T-cell (primary cell): ENCODE measurements around the gene C10orf53. TPM values are rescaled to one million over a fixed set of nuclear protein-coding genes. Genes with fewer than 3 reads are reported as not detected.

ENCODE experiments used
- ATAC-seq, 4 experiments: fragments of 200-7000 bp in 3 of 4; fragments of 150-1000 bp in 1 of 4; cut with Tn5 transposase; replicated peaks in 1 of 4; 1 replicate in 3 of 4; 2 replicates in 1 of 4; pipeline ENCODE4 v1.10.0; 2021; ENCODE audit warnings: moderate library complexity in 3 of 4, mild to moderate bottlenecking in 2 of 4, moderate number of reproducible peaks in 1 of 4
- CTCF ChIA-PET, 2 donors: fragments of 300-600 bp; sonication (Branson Sonifier 250); formaldehyde crosslinking; loops; one replicate each; lab custom pipeline; 2022; ENCODE audit warnings: antibody characterized with exemption in 2 of 2; lab: Charles Lee
- POLR2A ChIA-PET, 2 donors: fragments of 300-600 bp; sonication (Branson Sonifier 250); formaldehyde crosslinking; loops; one replicate each; lab custom pipeline; 2022; ENCODE audit warnings: antibody characterized with exemption in 2 of 2; lab: Charles Lee
- DNase-seq, 35 experiments: peaks; one replicate each; pipeline versions ENCODE4 v3.0.0 to v3.0.0-alpha.2; 2013 to 2023
- H3K27ac ChIP-seq: one replicate; pipeline ENCODE4 v1.5.1; 2013; ENCODE audit warnings: low read length
- H3K27me3 ChIP-seq, 2 experiments: replicated peaks in 1 of 2; 1 replicate in 1 of 2; 2 replicates in 1 of 2; pipeline versions ENCODE4 v1.6.1 to v1.7.0; 2013; ENCODE audit warnings: low read length in 1 of 2, mixed read lengths in 1 of 2; ENCODE audit not compliant: control insufficient read depth in 2 of 2, insufficient read depth in 2 of 2; ENCODE audit errors: extremely low read depth in 1 of 2
- H3K36me3 ChIP-seq, 2 donors: 1 replicate in 1 of 2; 2 replicates in 1 of 2; pipeline versions ENCODE4 v1.6.1 to v1.7.0; 2013; ENCODE audit warnings: low read length in 1 of 2; ENCODE audit not compliant: control insufficient read depth in 2 of 2, insufficient read depth in 1 of 2; ENCODE audit errors: extremely low read depth in 1 of 2
- H3K4me1 ChIP-seq, 2 experiments: 1 replicate in 1 of 2; 2 replicates in 1 of 2; pipeline versions ENCODE4 v1.6.1 to v1.7.0; 2013; ENCODE audit warnings: low read length in 2 of 2, mixed read lengths in 1 of 2; ENCODE audit not compliant: insufficient read depth in 2 of 2, control insufficient read depth in 1 of 2; ENCODE audit errors: extremely low read depth in 1 of 2
- H3K4me3 ChIP-seq, 2 donors: 1 replicate in 1 of 2; 2 replicates in 1 of 2; pipeline versions ENCODE4 v1.5.1 to v1.7.0; 2013; ENCODE audit warnings: mild to moderate bottlenecking in 2 of 2, low read length in 1 of 2, moderate library complexity in 1 of 2; ENCODE audit not compliant: control insufficient read depth in 1 of 2; ENCODE audit errors: extremely low read depth in 1 of 2
- H3K9me3 ChIP-seq: 2 replicates; pipeline ENCODE4 v1.7.0; 2013
- H3K27ac Mint-ChIP-seq, 2 donors: one replicate each; pipeline ENCODE4 v1.8.0; 2020 to 2021; ENCODE audit warnings: mild to moderate bottlenecking in 2 of 2, mixed read lengths in 2 of 2
- H3K27me3 Mint-ChIP-seq, 2 donors: one replicate each; pipeline ENCODE4 v1.8.0; 2021 to 2022; ENCODE audit warnings: mixed read lengths in 2 of 2
- H3K36me3 Mint-ChIP-seq: one replicate; pipeline ENCODE4 v1.8.0; 2021; ENCODE audit warnings: mixed read lengths
- H3K4me1 Mint-ChIP-seq, 3 donors: one replicate each; pipeline ENCODE4 v1.8.0; 2020 to 2022; ENCODE audit warnings: mixed read lengths in 3 of 3, mild to moderate bottlenecking in 1 of 3
- H3K4me3 Mint-ChIP-seq, 3 donors: one replicate each; pipeline ENCODE4 v1.8.0; 2020 to 2022; ENCODE audit warnings: mild to moderate bottlenecking in 3 of 3, mixed read lengths in 3 of 3, moderate library complexity in 3 of 3
- H3K9me3 Mint-ChIP-seq, 3 donors: one replicate each; pipeline ENCODE4 v1.8.0; 2020 to 2022; ENCODE audit warnings: mixed read lengths in 3 of 3
- WGBS: methylation state at CpG from one replicate; pipeline ENCODE4 v1.1.5; 2013; ENCODE audit warnings: missing lambda C conversion rate; ENCODE audit not compliant: insufficient coverage; 5-methylcytosine and 5-hydroxymethylcytosine counted together
- total RNA-seq, 35 experiments: library from RNA in 6 of 35; stranded (reverse) in 6 of 35; fragments of 120-200 nt in 1 of 35; gene quantifications; one replicate each; pipeline versions ENCODE4 v1.2.1 to v1.2.4 and lab custom pipeline; 2013 to 2026

C10orf53 gene
- total RNA-seq, 5 donors from 2014 or later (not counting 1 experiment from before 2014, with no cell fraction given) = not detected

DNA sequence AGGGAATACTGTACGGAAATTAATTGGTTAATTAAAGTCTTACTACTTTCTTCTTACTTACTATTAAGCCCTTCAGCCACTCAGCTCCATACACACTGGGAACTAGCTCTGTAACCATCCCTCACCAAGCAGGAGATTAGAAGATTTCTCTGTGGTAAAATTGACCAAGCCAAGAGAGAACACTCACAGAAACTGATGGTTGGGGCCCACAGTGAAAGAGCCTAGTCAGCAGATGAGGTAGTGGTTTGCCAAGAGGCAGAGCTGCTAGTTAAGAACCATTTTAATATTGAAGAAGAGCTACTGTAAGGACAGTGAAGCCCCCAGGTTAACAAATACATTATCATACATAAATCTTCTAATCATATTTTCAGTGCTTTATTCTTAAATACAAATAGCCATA is 21.8 kb upstream of the C10orf53 start:
- Mint-ChIP-seq H3K4me1 (no peaks in the 10 kb centered on the region), H3K27ac (no peak overlapping the region), H3K36me3 (no peaks in the 10 kb centered on the region), H3K27me3 (peaks cover 8 to 10% of the 10 kb centered on the region in 2 donors), H3K4me3 (no peak overlapping the region), H3K9me3 (peaks cover 13 to 17% (median 16%) of the 10 kb centered on the region in 3 donors)
- no peak for DNase-seq
- no CpG with 5 or more reads among the region's 1 CpG for WGBS
- ChIA-PET CTCF (no interaction called here), POLR2A (no interaction called here)
- H3K36me3 ChIP-seq = no peaks in the 10 kb centered on the region
- H3K9me3 ChIP-seq = no peaks in the 10 kb centered on the region
- no peak overlapping the region for H3K27ac ChIP-seq
- ATAC-seq = no peak
- no peak overlapping the region for H3K4me3 ChIP-seq
- peaks cover 0 to 26% of the 10 kb centered on the region in 2 experiments for H3K27me3 ChIP-seq
- H3K4me1 ChIP-seq = no peaks in the 10 kb centered on the region

DNA sequence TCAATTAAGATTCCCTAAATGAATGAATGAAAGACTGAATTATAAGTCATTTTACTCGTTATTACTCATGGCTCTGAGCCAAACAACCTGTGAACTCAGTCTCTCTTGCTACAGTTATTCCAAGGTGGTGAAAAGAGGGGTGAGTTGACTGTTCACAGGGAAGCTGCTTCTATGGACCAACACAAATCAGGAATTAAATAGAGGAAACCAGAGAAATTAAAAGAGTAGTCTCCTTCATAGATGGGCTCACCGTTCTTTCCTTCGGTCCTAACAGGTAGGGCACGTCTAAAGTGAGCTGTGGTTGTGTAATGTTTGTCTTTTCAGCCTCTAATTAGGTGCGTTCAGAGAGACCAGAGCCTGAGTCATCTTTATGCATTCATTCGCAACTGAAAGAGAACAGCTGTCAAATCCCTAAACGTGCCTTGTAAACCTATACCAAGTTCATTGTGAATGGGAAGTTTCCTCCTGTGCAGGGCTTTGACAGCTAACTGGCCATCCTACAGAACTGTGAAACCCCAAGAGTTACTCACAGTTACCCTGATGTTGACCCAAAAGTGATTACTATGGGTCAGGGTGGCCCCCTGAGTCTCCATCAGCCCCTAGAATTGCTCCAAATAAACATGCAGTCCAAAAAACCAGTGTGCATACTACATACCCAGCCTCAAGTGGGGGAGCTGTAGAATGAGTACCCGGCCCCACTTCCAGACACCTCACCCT is 18.2 kb upstream of the C10orf53 start:
- Histone ChIP-seq H3K4me3 (no peak overlapping the region), H3K4me1 (no peaks in the 10 kb centered on the region), H3K36me3 (no peaks in the 10 kb centered on the region), H3K9me3 (no peaks in the 10 kb centered on the region), H3K27ac (no peak overlapping the region), H3K27me3 (peaks cover 0 to 12% of the 10 kb centered on the region in 2 experiments)
- DNase-seq = no peak
- no peak overlapping the region for H3K4me3 Mint-ChIP-seq
- H3K36me3 Mint-ChIP-seq = no peaks in the 10 kb centered on the region
- peaks cover 4 to 11% of the 10 kb centered on the region in 2 donors for H3K27me3 Mint-ChIP-seq
- ChIA-PET CTCF (no interaction called here), POLR2A (no interaction called here)
- H3K27ac Mint-ChIP-seq = no peak overlapping the region
- ATAC-seq = no peak
- WGBS = 70% methylated on average over 5 of the region's 8 CpGs
- no peaks in the 10 kb centered on the region for H3K4me1 Mint-ChIP-seq
- peaks cover 13 to 17% (median 16%) of the 10 kb centered on the region in 3 donors for H3K9me3 Mint-ChIP-seq

DNA sequence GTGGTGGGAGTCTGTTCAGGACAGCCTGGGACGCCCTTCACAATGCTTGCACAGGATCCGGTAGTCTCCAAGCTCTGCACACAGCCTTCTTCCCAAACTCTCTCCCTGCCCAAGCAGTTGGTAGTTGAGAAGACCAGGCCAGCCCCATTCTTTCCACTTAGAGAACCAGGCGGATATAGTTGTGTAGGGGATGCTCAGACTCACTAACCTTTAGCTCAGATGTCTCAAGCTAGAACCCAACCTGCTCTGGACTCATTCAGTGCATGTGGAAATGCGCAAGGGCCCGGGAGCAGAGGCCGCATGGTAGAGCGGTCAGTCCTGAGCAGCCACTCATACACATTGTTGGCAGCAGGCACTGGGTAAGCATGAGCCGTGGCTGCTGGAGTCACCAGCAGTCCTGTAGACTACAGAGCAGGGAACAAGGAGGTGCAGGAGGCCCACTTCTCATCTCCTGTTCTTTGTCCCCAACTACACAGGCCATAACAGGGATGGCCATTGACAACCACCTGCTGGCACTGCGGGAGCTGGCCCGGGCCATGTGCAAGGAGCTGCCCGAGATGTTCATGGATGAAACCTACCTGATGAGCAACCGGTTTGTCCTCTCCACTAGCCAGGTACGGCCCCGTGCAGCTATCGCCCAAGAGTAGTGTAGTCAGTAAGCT is 17.2 kb upstream of the C10orf53 start:
- H3K27me3 Mint-ChIP-seq = peaks cover 7 to 13% of the 10 kb centered on the region in 2 donors
- POLR2A ChIA-PET = no interaction called here

DNA sequence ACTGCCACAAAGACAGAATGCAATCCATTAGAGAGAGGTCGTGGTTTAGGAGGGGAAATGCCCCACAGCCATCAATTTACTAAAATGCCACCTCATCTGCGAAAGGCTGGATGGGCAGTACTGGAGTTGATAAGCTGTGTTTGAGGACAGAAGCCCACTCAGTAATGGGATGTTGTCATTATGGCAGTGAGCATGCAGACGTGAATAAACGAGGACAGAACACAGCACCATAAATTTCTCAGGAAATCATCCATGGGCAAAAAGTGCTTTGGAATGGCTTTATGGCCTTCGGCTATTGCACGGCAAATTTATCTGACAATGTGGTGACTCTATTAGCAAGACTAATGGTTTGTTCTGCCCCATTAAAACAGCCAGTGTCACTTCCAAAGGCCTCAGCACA is 15.9 kb upstream of the C10orf53 start:
- Histone ChIP-seq H3K9me3 (no peaks in the 10 kb centered on the region), H3K4me3 (no peak overlapping the region), H3K36me3 (no peaks in the 10 kb centered on the region), H3K4me1 (no peaks in the 10 kb centered on the region), H3K27me3 (peaks cover 0 to 15% of the 10 kb centered on the region in 2 experiments), H3K27ac (no peak overlapping the region)
- POLR2A ChIA-PET = no interaction called here
- Mint-ChIP-seq H3K27ac (no peak overlapping the region), H3K36me3 (no peaks in the 10 kb centered on the region), H3K4me3 (no peak overlapping the region), H3K4me1 (no peaks in the 10 kb centered on the region), H3K9me3 (peaks cover 11 to 12% (median 11%) of the 10 kb centered on the region in 3 donors), H3K27me3 (peaks cover 11 to 13% of the 10 kb centered on the region in 2 donors)
- no peak for ATAC-seq
- CTCF ChIA-PET = no interaction called here
- WGBS = 84% methylated on average over 2 of the region's 6 CpGs
- DNase-seq = no peak

More for the DNA sequence above, 17.2 kb upstream of the C10orf53 start:
- 89% methylated on average over 10 of the region's 15 CpGs for WGBS
- Histone ChIP-seq H3K27ac (no peak overlapping the region), H3K27me3 (peaks cover 0 to 15% of the 10 kb centered on the region in 2 experiments), H3K4me3 (no peak overlapping the region), H3K36me3 (no peaks in the 10 kb centered on the region), H3K4me1 (no peaks in the 10 kb centered on the region), H3K9me3 (no peaks in the 10 kb centered on the region)
- CTCF ChIA-PET = no interaction called here
- ATAC-seq (no peak), DNase-seq (no peak)
- Mint-ChIP-seq H3K4me3 (no peak overlapping the region), H3K36me3 (no peaks in the 10 kb centered on the region), H3K9me3 (peaks cover 11 to 13% (median 11%) of the 10 kb centered on the region in 3 donors), H3K27ac (no peak overlapping the region), H3K4me1 (no peaks in the 10 kb centered on the region)

DNA sequence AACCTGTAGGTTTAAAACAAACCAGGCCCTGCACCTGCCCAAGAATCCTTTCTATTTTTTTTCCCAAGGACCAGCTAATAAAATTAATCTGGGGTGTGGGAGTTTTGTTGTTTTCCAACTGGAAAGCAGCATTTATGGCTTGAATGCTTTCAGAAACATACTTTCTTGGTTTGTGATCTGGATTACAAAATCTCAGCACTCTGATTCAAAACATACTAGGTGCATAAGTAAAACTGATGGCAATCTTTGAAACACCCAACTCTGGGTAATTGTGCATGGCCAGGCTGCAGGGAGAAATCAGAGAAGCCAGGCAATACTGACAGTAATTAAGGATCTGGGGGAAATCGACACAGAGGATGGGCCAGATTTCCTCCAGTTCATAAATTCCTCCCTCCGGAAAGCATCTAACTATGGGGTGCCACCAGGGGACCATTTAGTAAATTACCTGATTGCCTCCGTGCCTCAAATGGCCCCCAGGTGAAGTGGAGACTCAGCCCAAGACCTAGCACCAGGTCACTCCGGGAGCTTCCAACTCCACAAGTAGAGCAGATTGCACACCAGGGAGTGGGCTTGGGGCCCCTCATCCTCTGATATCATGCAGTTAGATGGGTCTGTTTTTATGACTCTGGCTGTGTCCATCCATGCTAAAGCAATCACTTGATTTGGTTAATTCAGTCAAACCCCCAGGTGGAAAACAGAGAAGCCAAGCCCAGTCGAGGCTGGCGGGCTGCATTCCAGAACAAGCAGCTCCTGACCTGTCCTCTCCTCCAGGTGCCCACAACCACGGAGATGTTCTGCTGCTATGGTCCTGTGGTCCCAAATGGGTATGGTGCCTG is 15.2 kb upstream of the C10orf53 start:
- peaks cover 5 to 6% (median 6%) of the 10 kb centered on the region in 3 donors for H3K9me3 Mint-ChIP-seq
- H3K4me3 ChIP-seq = no peak overlapping the region
- WGBS = 67% methylated on average over 5 of the region's 7 CpGs
- no peaks in the 10 kb centered on the region for H3K4me1 Mint-ChIP-seq
- H3K27me3 Mint-ChIP-seq = peaks cover 13% of the 10 kb centered on the region in 2 donors
- ATAC-seq (no peak), DNase-seq (no peak)
- no peaks in the 10 kb centered on the region for H3K4me1 ChIP-seq
- H3K36me3 ChIP-seq = no peaks in the 10 kb centered on the region
- no peak overlapping the region for H3K27ac Mint-ChIP-seq
- no peak overlapping the region for H3K27ac ChIP-seq
- no peaks in the 10 kb centered on the region for H3K36me3 Mint-ChIP-seq
- H3K9me3 ChIP-seq = no peaks in the 10 kb centered on the region
- H3K4me3 Mint-ChIP-seq = no peak overlapping the region
- CTCF ChIA-PET = no interaction called here
- POLR2A ChIA-PET = no interaction called here
- H3K27me3 ChIP-seq = peaks cover 0 to 17% of the 10 kb centered on the region in 2 experiments

DNA sequence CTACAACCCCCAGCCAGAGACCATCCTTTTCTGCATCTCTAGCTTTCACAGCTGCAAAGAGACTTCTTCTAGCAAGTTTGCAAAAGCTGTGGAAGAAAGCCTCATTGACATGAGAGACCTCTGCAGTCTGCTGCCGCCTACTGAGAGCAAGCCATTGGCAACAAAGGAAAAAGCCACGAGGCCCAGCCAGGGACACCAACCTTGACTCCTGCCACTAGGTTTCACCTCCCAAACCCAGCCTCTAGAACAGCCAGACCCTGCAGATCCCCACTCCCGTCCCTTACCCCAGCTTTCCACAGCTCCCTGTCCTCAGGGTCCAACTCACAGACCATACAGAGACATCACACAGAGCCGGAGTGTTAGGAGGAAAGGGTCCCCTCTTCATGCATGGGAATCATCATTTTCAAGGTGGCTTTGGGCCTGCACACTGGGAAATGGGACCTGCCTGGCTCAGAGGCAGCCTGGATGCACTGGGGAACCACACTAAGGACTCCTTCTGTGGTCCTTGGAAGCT is 14.6 kb upstream of the C10orf53 start:
- Histone ChIP-seq H3K36me3 (no peaks in the 10 kb centered on the region), H3K4me3 (no peak overlapping the region), H3K9me3 (no peaks in the 10 kb centered on the region), H3K27ac (no peak overlapping the region), H3K4me1 (no peaks in the 10 kb centered on the region), H3K27me3 (peaks cover 0 to 17% of the 10 kb centered on the region in 2 experiments)
- H3K27ac Mint-ChIP-seq = no peak overlapping the region
- peaks cover under 1 to 2% (median 2%) of the 10 kb centered on the region in 3 donors for H3K9me3 Mint-ChIP-seq
- POLR2A ChIA-PET = no interaction called here
- no peak overlapping the region for H3K4me3 Mint-ChIP-seq
- peaks cover 13% of the 10 kb centered on the region in 2 donors for H3K27me3 Mint-ChIP-seq
- ATAC-seq = no peak
- 82% methylated on average over 3 of the region's 4 CpGs for whole genome bisulfite sequencing
- H3K4me1 Mint-ChIP-seq = no peaks in the 10 kb centered on the region
- no peak for DNase-seq
- CTCF ChIA-PET = no interaction called here
- no peaks in the 10 kb centered on the region for H3K36me3 Mint-ChIP-seq
